Parathyroid adenoma (tissue), 2 donors: ENCODE measurements around the gene POLD3.

Source experiments
- H2AFZ ChIP-seq: fragments of 300-600 bp; sonication (generic); one replicate; pipeline ENCODE4 v1.7.0; 2017; ENCODE audit warnings: antibody characterized with exemption, mild to moderate bottlenecking
- H3K27ac ChIP-seq: fragments of 300-600 bp; sonication (generic); one replicate; pipeline ENCODE4 v1.7.0; 2017
- H3K27me3 ChIP-seq: fragments of 300-600 bp; sonication (generic); one replicate; pipeline ENCODE4 v1.7.0; 2017; ENCODE audit warnings: low read length; ENCODE audit not compliant: control insufficient read depth, insufficient read depth
- H3K36me3 ChIP-seq: fragments of 300-600 bp; sonication (generic); one replicate; pipeline ENCODE4 v1.7.0; 2017; ENCODE audit warnings: low read length; ENCODE audit not compliant: control insufficient read depth, insufficient read depth
- H3K4me1 ChIP-seq: fragments of 300-600 bp; sonication (generic); one replicate; pipeline ENCODE4 v1.7.0; 2017; ENCODE audit warnings: control low read depth
- H3K4me2 ChIP-seq: fragments of 300-600 bp; sonication (generic); one replicate; pipeline ENCODE4 v1.7.0; 2017; ENCODE audit warnings: low read length
- H3K4me3 ChIP-seq: fragments of 300-600 bp; sonication (generic); one replicate; pipeline ENCODE4 v1.7.0; 2017; ENCODE audit warnings: low read depth, low read length
- H3K79me2 ChIP-seq: fragments of 300-600 bp; sonication (generic); one replicate; pipeline ENCODE4 v1.7.0; 2017; ENCODE audit warnings: control low read depth
- H3K9ac ChIP-seq: fragments of 300-600 bp; sonication (generic); one replicate; pipeline ENCODE4 v1.7.0; 2017; ENCODE audit warnings: mild to moderate bottlenecking
- H3K9me3 ChIP-seq: fragments of 300-600 bp; sonication (generic); one replicate; pipeline ENCODE4 v1.7.0; 2017; ENCODE audit warnings: low read length; ENCODE audit not compliant: control insufficient read depth
- TF ChIP-seq, protein P1 (sequence below): fragments of 300-600 bp; sonication (generic); IDR thresholded peaks from one replicate; pipeline ENCODE4 v1.7.0; 2017; ENCODE audit warnings: antibody characterized with exemption, mild to moderate bottlenecking
- donor health status: primary hyperparathyroidism.

POLD3 gene

DNA sequence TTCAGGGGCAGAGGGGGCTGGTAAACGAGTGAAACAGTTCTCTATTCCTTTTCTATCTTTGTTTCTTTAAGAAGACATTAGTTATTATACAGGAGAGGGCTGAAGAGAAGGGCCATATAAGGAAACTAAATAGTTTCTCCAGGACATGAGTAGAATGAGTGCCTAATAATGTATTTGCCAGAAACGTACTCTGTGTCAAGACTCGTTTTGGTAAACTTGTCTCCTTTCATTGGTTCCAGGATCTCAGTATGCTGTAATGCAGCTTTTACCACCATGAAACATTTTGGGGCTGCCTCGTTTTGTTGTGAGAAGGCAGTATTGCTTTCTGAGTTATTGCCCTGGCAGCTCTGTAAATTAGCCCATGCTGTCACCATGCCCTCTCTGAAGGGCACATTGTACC lies 51.7 kb downstream of the POLD3 start:
- H3K4me3 ChIP-seq: no peak overlapping the region
- H3K27me3 ChIP-seq: no peaks in the 10 kb centered on the region
- no peaks in the 10 kb centered on the region for H3K9me3 ChIP-seq
- no peaks in the 10 kb centered on the region for H3K79me2 ChIP-seq
- H2AFZ ChIP-seq: no peak overlapping the region
- TF ChIP-seq, protein P1, sequence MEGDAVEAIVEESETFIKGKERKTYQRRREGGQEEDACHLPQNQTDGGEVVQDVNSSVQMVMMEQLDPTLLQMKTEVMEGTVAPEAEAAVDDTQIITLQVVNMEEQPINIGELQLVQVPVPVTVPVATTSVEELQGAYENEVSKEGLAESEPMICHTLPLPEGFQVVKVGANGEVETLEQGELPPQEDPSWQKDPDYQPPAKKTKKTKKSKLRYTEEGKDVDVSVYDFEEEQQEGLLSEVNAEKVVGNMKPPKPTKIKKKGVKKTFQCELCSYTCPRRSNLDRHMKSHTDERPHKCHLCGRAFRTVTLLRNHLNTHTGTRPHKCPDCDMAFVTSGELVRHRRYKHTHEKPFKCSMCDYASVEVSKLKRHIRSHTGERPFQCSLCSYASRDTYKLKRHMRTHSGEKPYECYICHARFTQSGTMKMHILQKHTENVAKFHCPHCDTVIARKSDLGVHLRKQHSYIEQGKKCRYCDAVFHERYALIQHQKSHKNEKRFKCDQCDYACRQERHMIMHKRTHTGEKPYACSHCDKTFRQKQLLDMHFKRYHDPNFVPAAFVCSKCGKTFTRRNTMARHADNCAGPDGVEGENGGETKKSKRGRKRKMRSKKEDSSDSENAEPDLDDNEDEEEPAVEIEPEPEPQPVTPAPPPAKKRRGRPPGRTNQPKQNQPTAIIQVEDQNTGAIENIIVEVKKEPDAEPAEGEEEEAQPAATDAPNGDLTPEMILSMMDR: no peak
- H3K27ac ChIP-seq: no peak overlapping the region
- H3K36me3 ChIP-seq: no peaks in the 10 kb centered on the region
- H3K4me2 ChIP-seq: no peak overlapping the region
- no peak overlapping the region for H3K9ac ChIP-seq
- no peaks in the 10 kb centered on the region for H3K4me1 ChIP-seq

- Histone ChIP-seq H3K79me2 (no peaks in the 10 kb centered on the region), H3K4me3 (no peak overlapping the region), H2AFZ (no peak overlapping the region), H3K9ac (no peak overlapping the region), H3K4me1 (no peaks in the 10 kb centered on the region), H3K36me3 (no peaks in the 10 kb centered on the region), H3K27me3 (no peaks in the 10 kb centered on the region), H3K27ac (no peak overlapping the region), H3K9me3 (no peaks in the 10 kb centered on the region), H3K4me2 (no peak overlapping the region)
- TF ChIP-seq, protein P1: no peak
Observed at GRCh38 chr11:74646215-74646614, 53.8 kb downstream of the POLD3 start.

- no peak overlapping the region for H3K27ac ChIP-seq
Observed at GRCh38 chr11:74646954-74647353, 54.6 kb downstream of the POLD3 start.

GRCh38 chr11:74647404-74647803 lies 55.0 kb downstream of the POLD3 start:
- Histone ChIP-seq H3K27me3 (no peaks in the 10 kb centered on the region), H2AFZ (no peak overlapping the region), H3K79me2 (no peaks in the 10 kb centered on the region), H3K36me3 (no peaks in the 10 kb centered on the region), H3K4me1 (no peaks in the 10 kb centered on the region), H3K4me3 (no peak overlapping the region), H3K4me2 (no peak overlapping the region), H3K9ac (no peak overlapping the region), H3K9me3 (no peaks in the 10 kb centered on the region), H3K27ac (no peak overlapping the region)
- TF ChIP-seq, protein P1: no peak

More at GRCh38 chr11:74646954-74647353, 54.6 kb downstream of the POLD3 start:
- Histone ChIP-seq H3K9me3 (no peaks in the 10 kb centered on the region), H3K36me3 (no peaks in the 10 kb centered on the region), H2AFZ (no peak overlapping the region), H3K4me1 (no peaks in the 10 kb centered on the region), H3K4me3 (no peak overlapping the region), H3K27me3 (no peaks in the 10 kb centered on the region), H3K4me2 (no peak overlapping the region), H3K9ac (no peak overlapping the region), H3K79me2 (no peaks in the 10 kb centered on the region)
- TF ChIP-seq, protein P1: no peak

DNA sequence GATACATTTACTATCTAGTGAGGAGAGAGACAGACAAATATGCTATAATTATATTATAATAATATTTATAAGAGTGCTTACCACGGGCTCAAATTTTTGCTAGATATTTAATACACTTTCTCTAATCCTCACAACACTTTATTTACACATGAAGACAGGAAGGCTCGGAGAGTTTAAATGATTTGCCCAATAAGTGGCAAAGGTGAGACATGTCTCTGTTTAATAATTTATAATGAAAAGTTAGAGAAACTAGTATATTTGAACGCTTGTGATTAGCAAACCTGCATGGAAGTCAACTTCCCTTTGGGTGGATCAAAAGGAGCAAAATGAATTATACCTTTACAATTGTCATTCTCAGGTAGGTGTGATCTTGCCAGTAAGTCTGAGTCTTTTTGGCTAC lies 55.4 kb downstream of the POLD3 start:
- Histone ChIP-seq H3K4me2 (no peak overlapping the region), H3K27me3 (no peaks in the 10 kb centered on the region), H3K4me3 (no peak overlapping the region), H2AFZ (no peak overlapping the region), H3K36me3 (no peaks in the 10 kb centered on the region), H3K9me3 (no peaks in the 10 kb centered on the region), H3K4me1 (no peaks in the 10 kb centered on the region), H3K9ac (no peak overlapping the region), H3K27ac (no peak overlapping the region), H3K79me2 (no peaks in the 10 kb centered on the region)
- TF ChIP-seq, protein P1: no peak
